Measurements from ENCODE around the gene ZIC4. TPM values are rescaled to one million over a fixed set of nuclear protein-coding genes. Genes with fewer than 3 reads are reported as not detected.

The ZIC4 gene
- polyA plus RNA-seq, 1 of the 3 experiments (the other 2 are of a cell fraction), result 1.3 TPM

DNA sequence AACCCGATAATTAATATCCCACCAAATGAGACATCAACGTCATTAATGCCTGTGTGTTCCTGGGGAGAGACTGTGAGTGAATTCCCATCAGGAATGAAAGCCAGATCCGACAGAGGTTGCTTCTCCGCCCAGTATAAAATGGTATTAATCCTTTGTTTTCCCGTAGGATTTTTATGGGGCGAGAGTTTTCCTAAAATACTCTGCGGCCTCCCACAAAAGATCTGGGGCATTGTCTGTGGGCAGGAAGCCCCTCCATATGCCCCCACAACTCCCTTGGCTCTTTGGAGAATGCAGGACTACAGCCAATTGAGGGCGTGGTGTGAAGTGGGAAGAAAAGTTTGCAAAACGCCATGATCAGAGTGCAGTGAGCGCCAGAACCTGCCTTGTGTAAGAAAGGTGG is 26.7 kb downstream of the ZIC4 start (continued):
- TF ChIP-seq FOSL2 (IDR thresholded peaks at IDR 0.05; ENCODE audit: borderline replicate concordance, low read depth) (no peak), MEF2A (IDR thresholded peaks at IDR 0.05; ENCODE audit: borderline replicate concordance, low read depth) (no peak), RXRA (IDR thresholded peaks at IDR 0.05; ENCODE audit: borderline replicate concordance, low read depth) (no peak), GATA2 (CRISPR knock-in tag; IDR thresholded peaks at IDR 0.05) (no peak), NRF1 (IDR thresholded peaks at IDR 0.05; ENCODE audit: low read depth, low read length) (no peak)
- TF ChIP-seq, protein P1, sequence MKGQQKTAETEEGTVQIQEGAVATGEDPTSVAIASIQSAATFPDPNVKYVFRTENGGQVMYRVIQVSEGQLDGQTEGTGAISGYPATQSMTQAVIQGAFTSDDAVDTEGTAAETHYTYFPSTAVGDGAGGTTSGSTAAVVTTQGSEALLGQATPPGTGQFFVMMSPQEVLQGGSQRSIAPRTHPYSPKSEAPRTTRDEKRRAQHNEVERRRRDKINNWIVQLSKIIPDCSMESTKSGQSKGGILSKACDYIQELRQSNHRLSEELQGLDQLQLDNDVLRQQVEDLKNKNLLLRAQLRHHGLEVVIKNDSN (IDR thresholded peaks at IDR 0.05; ENCODE audit: borderline replicate concordance, low read depth), result no peak

DNA sequence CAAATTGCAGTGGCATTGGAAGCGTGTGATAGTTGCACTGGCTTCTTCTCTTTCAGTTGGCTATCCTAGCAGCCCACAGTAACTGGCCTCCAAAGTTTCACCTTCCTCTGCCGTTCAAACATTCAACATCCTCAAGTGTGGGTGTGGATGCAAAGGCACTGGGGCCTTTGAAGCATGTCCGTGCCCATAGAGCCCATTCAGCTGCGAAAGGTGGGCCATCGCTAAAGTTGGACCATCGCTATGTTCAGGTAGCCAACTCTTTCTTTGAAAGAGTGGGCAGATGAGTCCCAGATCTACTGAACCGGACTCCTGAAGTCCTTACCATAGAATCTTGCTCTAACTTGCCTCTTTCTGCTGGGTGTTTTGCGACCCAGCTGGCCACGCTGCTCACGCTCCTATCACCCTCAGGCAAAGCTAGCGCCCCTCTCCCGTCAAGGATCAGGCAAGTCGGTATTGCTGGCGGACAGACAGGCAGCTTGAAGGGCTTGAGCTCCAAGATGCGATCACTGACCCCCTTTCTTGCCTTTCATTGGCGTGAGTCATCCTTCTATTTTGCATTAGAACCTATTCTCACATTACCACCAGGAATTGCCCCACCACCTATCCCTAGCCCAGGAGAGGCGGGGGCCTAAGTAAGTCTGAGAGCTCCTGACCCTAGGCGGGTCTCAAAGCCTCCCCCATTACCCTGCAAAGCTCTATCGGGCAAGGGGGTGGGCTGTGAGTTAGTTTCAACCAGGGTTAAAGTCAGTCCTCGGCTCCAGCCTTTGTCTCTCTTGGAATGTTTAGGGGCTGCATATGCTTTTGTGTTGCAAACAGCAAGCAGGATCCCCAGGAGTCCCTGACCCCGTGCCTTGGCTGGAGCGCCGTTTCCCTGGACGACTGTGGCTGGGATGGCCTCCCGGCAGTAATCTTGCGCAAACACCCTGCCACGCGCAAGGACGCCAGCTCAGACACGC is 28.7 kb downstream of the ZIC4 start:
- POLR2A ChIA-PET, result no interaction called here
- H3K9me2 ChIP-seq, result no peaks in the 10 kb centered on the region
- H3K36me3 ChIP-seq (replicated peaks in 1 of 2; ENCODE audit: control insufficient read depth in 1 of 2, insufficient read depth in 2 of 2, low read length in 1 of 2), result no peaks in the 10 kb centered on the region
- H3K4me2 ChIP-seq, result no peak overlapping the region
- H3K27me3 ChIP-seq (ENCODE audit: insufficient read depth), result peaks cover 48% of the 10 kb centered on the region
- no peaks in the 10 kb centered on the region for H4K20me1 ChIP-seq (ENCODE audit: insufficient read depth)
- no peak overlapping the region for H3K9ac ChIP-seq
- H3K4me1 ChIP-seq (ENCODE audit: control insufficient read depth in 1 of 2, insufficient read depth in 2 of 2, low read depth in 1 of 2, low read length in 1 of 2), result no peaks in the 10 kb centered on the region
- H3K9me3 ChIP-seq, result no peaks in the 10 kb centered on the region
- H3K4me3 ChIP-seq (ENCODE audit: low read depth in 2 of 2, low read length in 1 of 2), result no peak overlapping the region
- WGBS (ENCODE audit: low lambda C conversion rate), result 36% methylated on average over 26 of the region's 30 CpGs
- DNase-seq, result no peak
- no peak overlapping the region for H2AFZ ChIP-seq (ENCODE audit: low read depth)
- H3F3A ChIP-seq (replicated peaks; ENCODE audit: insufficient read depth), result no peaks in the 10 kb centered on the region
- H3K27ac ChIP-seq (ENCODE audit: low read depth in 2 of 2, low read length in 1 of 2), result no peak overlapping the region
- no peaks in the 10 kb centered on the region for H3K79me2 ChIP-seq (ENCODE audit: insufficient read depth)
- CTCF ChIA-PET, result interaction anchor here (0.7 to 1.2 kb wide), 4 partner anchors 17 to 700 kb away, joined by 3 read pairs; no protein-coding TSS in a partner anchor
- TF ChIP-seq SIN3A (IDR thresholded peaks at IDR 0.05; ENCODE audit: borderline replicate concordance, low read depth, low read length) (no peak), EP300 (IDR thresholded peaks at IDR 0.05; ENCODE audit: borderline replicate concordance in 1 of 2, low read depth in 1 of 2, low read length in 1 of 2) (no peak), MEF2A (IDR thresholded peaks at IDR 0.05; ENCODE audit: borderline replicate concordance, low read depth) (no peak), SMC3 (IDR thresholded peaks at IDR 0.05; ENCODE audit: low read depth, low read length) (no peak), FOSL2 (IDR thresholded peaks at IDR 0.05; ENCODE audit: borderline replicate concordance, low read depth) (no peak), FOXJ3 (CRISPR knock-in tag; IDR thresholded peaks at IDR 0.05) (no peak), POLR2AphosphoS5 (IDR thresholded peaks at IDR 0.05; ENCODE audit: low read depth, low read length) (no peak), FOXM1 (IDR thresholded peaks at IDR 0.05; ENCODE audit: low read depth) (no peak), JUND (IDR thresholded peaks at IDR 0.05) (no peak), NRF1 (IDR thresholded peaks at IDR 0.05; ENCODE audit: low read depth, low read length) (no peak), GATA2 (CRISPR knock-in tag; IDR thresholded peaks at IDR 0.05) (no peak), ELF1 (IDR thresholded peaks at IDR 0.05) (no peak), RCOR1 (IDR thresholded peaks at IDR 0.05; ENCODE audit: low read length) (no peak), MXI1 (IDR thresholded peaks at IDR 0.05; ENCODE audit: low read depth, low read length) (no peak)
- TF ChIP-seq, protein P2, sequence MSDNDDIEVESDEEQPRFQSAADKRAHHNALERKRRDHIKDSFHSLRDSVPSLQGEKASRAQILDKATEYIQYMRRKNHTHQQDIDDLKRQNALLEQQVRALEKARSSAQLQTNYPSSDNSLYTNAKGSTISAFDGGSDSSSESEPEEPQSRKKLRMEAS (IDR thresholded peaks at IDR 0.05; ENCODE audit: low read depth), result no peak
- TF ChIP-seq, protein P3, sequence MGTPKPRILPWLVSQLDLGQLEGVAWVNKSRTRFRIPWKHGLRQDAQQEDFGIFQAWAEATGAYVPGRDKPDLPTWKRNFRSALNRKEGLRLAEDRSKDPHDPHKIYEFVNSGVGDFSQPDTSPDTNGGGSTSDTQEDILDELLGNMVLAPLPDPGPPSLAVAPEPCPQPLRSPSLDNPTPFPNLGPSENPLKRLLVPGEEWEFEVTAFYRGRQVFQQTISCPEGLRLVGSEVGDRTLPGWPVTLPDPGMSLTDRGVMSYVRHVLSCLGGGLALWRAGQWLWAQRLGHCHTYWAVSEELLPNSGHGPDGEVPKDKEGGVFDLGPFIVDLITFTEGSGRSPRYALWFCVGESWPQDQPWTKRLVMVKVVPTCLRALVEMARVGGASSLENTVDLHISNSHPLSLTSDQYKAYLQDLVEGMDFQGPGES (IDR thresholded peaks at IDR 0.05; ENCODE audit: low read depth, low read length), result no peak
- TF ChIP-seq, protein P4, sequence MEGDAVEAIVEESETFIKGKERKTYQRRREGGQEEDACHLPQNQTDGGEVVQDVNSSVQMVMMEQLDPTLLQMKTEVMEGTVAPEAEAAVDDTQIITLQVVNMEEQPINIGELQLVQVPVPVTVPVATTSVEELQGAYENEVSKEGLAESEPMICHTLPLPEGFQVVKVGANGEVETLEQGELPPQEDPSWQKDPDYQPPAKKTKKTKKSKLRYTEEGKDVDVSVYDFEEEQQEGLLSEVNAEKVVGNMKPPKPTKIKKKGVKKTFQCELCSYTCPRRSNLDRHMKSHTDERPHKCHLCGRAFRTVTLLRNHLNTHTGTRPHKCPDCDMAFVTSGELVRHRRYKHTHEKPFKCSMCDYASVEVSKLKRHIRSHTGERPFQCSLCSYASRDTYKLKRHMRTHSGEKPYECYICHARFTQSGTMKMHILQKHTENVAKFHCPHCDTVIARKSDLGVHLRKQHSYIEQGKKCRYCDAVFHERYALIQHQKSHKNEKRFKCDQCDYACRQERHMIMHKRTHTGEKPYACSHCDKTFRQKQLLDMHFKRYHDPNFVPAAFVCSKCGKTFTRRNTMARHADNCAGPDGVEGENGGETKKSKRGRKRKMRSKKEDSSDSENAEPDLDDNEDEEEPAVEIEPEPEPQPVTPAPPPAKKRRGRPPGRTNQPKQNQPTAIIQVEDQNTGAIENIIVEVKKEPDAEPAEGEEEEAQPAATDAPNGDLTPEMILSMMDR (IDR thresholded peaks at IDR 0.05), result no peak
- TF ChIP-seq, protein P5, sequence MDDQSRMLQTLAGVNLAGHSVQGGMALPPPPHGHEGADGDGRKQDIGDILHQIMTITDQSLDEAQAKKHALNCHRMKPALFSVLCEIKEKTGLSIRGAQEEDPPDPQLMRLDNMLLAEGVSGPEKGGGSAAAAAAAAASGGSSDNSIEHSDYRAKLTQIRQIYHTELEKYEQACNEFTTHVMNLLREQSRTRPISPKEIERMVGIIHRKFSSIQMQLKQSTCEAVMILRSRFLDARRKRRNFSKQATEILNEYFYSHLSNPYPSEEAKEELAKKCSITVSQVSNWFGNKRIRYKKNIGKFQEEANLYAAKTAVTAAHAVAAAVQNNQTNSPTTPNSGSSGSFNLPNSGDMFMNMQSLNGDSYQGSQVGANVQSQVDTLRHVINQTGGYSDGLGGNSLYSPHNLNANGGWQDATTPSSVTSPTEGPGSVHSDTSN (IDR thresholded peaks at IDR 0.05), result no peak
- TF ChIP-seq, protein P6, sequence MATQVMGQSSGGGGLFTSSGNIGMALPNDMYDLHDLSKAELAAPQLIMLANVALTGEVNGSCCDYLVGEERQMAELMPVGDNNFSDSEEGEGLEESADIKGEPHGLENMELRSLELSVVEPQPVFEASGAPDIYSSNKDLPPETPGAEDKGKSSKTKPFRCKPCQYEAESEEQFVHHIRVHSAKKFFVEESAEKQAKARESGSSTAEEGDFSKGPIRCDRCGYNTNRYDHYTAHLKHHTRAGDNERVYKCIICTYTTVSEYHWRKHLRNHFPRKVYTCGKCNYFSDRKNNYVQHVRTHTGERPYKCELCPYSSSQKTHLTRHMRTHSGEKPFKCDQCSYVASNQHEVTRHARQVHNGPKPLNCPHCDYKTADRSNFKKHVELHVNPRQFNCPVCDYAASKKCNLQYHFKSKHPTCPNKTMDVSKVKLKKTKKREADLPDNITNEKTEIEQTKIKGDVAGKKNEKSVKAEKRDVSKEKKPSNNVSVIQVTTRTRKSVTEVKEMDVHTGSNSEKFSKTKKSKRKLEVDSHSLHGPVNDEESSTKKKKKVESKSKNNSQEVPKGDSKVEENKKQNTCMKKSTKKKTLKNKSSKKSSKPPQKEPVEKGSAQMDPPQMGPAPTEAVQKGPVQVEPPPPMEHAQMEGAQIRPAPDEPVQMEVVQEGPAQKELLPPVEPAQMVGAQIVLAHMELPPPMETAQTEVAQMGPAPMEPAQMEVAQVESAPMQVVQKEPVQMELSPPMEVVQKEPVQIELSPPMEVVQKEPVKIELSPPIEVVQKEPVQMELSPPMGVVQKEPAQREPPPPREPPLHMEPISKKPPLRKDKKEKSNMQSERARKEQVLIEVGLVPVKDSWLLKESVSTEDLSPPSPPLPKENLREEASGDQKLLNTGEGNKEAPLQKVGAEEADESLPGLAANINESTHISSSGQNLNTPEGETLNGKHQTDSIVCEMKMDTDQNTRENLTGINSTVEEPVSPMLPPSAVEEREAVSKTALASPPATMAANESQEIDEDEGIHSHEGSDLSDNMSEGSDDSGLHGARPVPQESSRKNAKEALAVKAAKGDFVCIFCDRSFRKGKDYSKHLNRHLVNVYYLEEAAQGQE (IDR thresholded peaks at IDR 0.05; ENCODE audit: low read depth, low read length), result no peak
